Glutamatergic neuron (in vitro differentiated cells): ENCODE results near the gene SLC6A15. TPM values are rescaled to one million over a fixed set of nuclear protein-coding genes. Genes with fewer than 3 reads are reported as not detected.
A peak's percentile ranks its signal among the peaks of the same experiment; 100 is the strongest.

ENCODE experiments used
- DNase-seq: peaks from one replicate; pipeline ENCODE4 v3.0.0; 2022
- H3K27ac Mint-ChIP-seq: one replicate; pipeline ENCODE4 v1.8.0; 2020; ENCODE audit warnings: mild to moderate bottlenecking, mixed read lengths, inconsistent platforms; ENCODE audit not compliant: unreplicated experiment
- H3K27me3 Mint-ChIP-seq: one replicate; pipeline ENCODE4 v1.8.0; 2020; ENCODE audit warnings: mild to moderate bottlenecking, moderate library complexity, mixed read lengths, inconsistent platforms; ENCODE audit not compliant: unreplicated experiment
- H3K36me3 Mint-ChIP-seq: one replicate; pipeline ENCODE4 v1.8.0; 2020; ENCODE audit warnings: mild to moderate bottlenecking, mixed read lengths, inconsistent platforms; ENCODE audit not compliant: unreplicated experiment
- H3K4me1 Mint-ChIP-seq: one replicate; pipeline ENCODE4 v1.8.0; 2020; ENCODE audit warnings: mild to moderate bottlenecking, low read depth, mixed read lengths, inconsistent platforms; ENCODE audit not compliant: unreplicated experiment
- H3K4me3 Mint-ChIP-seq: one replicate; pipeline ENCODE4 v1.8.0; 2020; ENCODE audit warnings: mild to moderate bottlenecking, mixed read lengths, inconsistent platforms; ENCODE audit not compliant: unreplicated experiment
- H3K9me3 Mint-ChIP-seq: one replicate; pipeline ENCODE4 v1.8.0; 2020; ENCODE audit warnings: mild to moderate bottlenecking, moderate library complexity, mixed read lengths, inconsistent platforms; ENCODE audit not compliant: unreplicated experiment
- total RNA-seq: library from RNA; stranded (reverse); fragmentation: NEBNext Ultra II Directional; extraction: Animal tissue kit (Norgen Biotek cat#: 25700); gene quantifications from one replicate; pipeline ENCODE4 v1.2.1, GENCODE V29; 2021; ENCODE audit not compliant: unreplicated experiment
- TF ChIP-seq, protein P1 (sequence below): fragments of 200-600 bp; sonication (generic); IDR thresholded peaks from one replicate; pipeline ENCODE4 v1.5.0; 2021; ENCODE audit not compliant: partially characterized antibody, unreplicated experiment

The SLC6A15 gene
- total RNA-seq, 1 donor from 2014 or later, result 123 TPM

DNA sequence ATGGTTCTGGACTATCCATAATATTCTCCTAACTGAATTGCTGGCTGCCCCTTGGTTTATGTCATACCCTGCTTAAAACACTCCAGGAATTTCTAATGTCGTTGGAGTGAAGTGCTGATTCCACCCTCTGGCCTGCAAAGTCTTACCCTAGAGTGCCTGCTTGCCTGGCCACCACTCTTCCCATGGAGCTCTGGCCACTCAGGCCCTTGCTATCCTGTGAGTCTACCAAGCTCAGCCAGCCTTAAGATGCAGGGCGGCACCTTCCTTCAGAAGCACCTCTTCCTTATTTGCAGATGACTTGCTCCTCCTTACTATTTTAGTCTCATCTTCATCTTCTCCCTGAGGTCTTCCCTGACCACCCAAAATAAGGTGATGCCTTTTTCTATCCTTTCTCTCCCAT lies 35.3 kb downstream of the SLC6A15 start:
- peaks cover 13% of the 10 kb centered on the region for H3K4me1 Mint-ChIP-seq
- no peaks in the 10 kb centered on the region for H3K27me3 Mint-ChIP-seq
- H3K27ac Mint-ChIP-seq, result no peak overlapping the region
- no peaks in the 10 kb centered on the region for H3K9me3 Mint-ChIP-seq
- TF ChIP-seq, protein P1, sequence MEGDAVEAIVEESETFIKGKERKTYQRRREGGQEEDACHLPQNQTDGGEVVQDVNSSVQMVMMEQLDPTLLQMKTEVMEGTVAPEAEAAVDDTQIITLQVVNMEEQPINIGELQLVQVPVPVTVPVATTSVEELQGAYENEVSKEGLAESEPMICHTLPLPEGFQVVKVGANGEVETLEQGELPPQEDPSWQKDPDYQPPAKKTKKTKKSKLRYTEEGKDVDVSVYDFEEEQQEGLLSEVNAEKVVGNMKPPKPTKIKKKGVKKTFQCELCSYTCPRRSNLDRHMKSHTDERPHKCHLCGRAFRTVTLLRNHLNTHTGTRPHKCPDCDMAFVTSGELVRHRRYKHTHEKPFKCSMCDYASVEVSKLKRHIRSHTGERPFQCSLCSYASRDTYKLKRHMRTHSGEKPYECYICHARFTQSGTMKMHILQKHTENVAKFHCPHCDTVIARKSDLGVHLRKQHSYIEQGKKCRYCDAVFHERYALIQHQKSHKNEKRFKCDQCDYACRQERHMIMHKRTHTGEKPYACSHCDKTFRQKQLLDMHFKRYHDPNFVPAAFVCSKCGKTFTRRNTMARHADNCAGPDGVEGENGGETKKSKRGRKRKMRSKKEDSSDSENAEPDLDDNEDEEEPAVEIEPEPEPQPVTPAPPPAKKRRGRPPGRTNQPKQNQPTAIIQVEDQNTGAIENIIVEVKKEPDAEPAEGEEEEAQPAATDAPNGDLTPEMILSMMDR, result no peak
- DNase-seq, result no peak
- no peak overlapping the region for H3K4me3 Mint-ChIP-seq
- no peaks in the 10 kb centered on the region for H3K36me3 Mint-ChIP-seq

DNA sequence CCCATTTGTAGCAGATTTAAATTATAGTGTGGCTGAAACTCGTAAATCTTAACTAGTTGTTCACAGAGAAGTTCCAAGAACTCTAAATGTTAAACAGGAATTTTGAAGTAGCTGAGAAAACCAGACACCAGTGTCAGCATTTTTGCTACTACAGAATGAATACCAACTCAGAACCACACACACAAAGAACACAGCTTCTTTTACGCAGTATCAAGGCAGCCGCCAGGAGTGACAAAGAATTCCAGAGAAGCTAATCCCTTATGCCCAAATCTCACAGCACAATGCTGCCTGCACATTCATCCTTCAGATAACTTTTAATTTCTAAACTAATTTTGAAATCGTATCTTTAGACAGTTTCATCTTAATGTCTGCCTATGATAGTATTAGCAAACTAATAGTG lies 37.4 kb downstream of the SLC6A15 start:
- TF ChIP-seq, protein P1, result no peak
- Mint-ChIP-seq H3K4me3 (no peak overlapping the region), H3K9me3 (no peaks in the 10 kb centered on the region), H3K36me3 (no peaks in the 10 kb centered on the region), H3K4me1 (peaks cover 13% of the 10 kb centered on the region), H3K27ac (no peak overlapping the region), H3K27me3 (no peaks in the 10 kb centered on the region)
- DNase-seq, result no peak

DNA sequence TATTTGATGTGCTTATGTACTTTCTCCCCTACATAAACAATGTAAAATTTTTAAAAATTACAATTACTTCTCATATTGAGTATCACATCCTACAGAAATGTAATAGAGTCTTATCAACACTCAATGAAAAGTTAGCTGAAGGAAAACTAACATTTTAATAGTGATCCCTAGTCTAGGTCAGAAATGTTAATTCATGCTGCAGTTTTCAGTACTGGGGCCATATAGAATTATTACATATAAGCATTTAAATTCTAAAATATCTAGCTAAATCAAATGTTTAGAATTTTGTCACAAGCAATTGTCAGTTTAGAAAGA lies 37.8 kb downstream of the SLC6A15 start:
- Mint-ChIP-seq H3K27ac (no peak overlapping the region), H3K27me3 (no peaks in the 10 kb centered on the region), H3K4me3 (no peak overlapping the region), H3K9me3 (no peaks in the 10 kb centered on the region), H3K4me1 (peaks cover 13% of the 10 kb centered on the region), H3K36me3 (no peaks in the 10 kb centered on the region)
- DNase-seq, result no peak
- TF ChIP-seq, protein P1, result peak; percentile 51

DNA sequence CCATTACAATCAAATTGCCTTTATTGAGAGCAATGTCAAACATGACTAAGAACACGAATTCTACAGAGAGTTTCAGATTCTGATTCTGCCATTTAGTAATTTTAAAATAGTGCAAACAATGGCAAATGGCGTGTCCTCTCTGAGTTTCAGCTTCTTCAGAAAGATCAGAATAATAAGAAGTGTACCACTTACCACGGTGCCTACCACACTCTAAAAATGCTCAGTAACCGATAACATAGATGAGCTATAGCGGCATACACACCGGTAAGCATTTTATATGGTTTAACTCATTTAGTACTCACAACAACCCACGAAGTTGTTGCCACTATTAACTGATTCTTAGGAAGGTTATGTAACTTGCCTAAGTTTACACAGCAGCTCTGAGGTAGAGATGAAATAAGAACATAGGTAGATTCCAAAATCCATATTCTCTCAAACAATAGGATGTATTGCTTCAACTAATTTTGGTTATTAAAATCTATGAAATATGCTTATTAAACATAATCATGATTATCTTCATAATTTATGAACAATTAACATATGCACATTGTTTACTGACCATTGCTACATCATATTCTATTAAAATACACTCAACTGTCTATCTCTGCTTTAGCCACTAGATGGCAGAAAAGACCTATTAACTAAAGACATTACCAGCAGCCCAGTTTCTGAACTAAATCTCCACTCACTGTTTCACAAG lies 38.3 kb downstream of the SLC6A15 start:
- no peak for DNase-seq
- H3K27me3 Mint-ChIP-seq, result no peaks in the 10 kb centered on the region
- no peak overlapping the region for H3K4me3 Mint-ChIP-seq
- no peaks in the 10 kb centered on the region for H3K36me3 Mint-ChIP-seq
- H3K9me3 Mint-ChIP-seq, result peaks cover 3% of the 10 kb centered on the region
- peaks cover 13% of the 10 kb centered on the region for H3K4me1 Mint-ChIP-seq
- no peak overlapping the region for H3K27ac Mint-ChIP-seq
- TF ChIP-seq, protein P1, result peak; percentile 83

DNA sequence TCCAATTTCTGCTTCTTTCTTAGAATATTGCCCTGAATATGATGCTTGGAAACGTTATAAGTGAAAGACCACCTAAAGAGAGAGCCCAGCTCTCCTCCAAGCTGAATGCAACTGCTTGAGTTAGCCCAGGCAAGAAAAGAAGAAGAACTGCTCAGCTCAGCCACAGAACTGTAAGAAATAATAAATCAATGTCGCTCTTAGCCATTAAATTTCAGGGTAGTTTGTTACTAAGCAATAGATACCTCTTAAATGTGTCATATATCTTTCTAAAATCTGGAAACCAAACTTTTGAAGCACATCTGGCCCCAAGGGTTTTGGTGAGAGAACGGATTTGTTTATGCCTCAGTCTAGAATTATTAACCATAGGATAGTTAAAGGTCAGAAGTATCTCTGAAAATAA lies 50.4 kb downstream of the SLC6A15 start:
- DNase-seq, result no peak
- H3K4me3 Mint-ChIP-seq, result no peak overlapping the region
- no peaks in the 10 kb centered on the region for H3K27me3 Mint-ChIP-seq
- H3K27ac Mint-ChIP-seq, result no peak overlapping the region
- no peaks in the 10 kb centered on the region for H3K4me1 Mint-ChIP-seq
- H3K9me3 Mint-ChIP-seq, result no peaks in the 10 kb centered on the region
- H3K36me3 Mint-ChIP-seq, result no peaks in the 10 kb centered on the region
- TF ChIP-seq, protein P1, result no peak
